H9 (cell line): ENCODE data around the gene CADM3. TPM values are rescaled to one million over a fixed set of nuclear protein-coding genes. Genes with fewer than 3 reads are reported as not detected.

Experiments
- DNase-seq: peaks from one replicate; pipeline ENCODE4 v3.0.0-alpha.2; 2017
- H2AFZ ChIP-seq: one replicate; pipeline ENCODE4 v1.6.1; 2013; ENCODE audit warnings: mild to moderate bottlenecking, low read length, control low read depth, moderate library complexity
- H2AK5ac ChIP-seq: 2 replicates; pipeline ENCODE4 v1.6.1; 2013; ENCODE audit warnings: low read length, control low read depth, mixed read lengths; ENCODE audit not compliant: insufficient read length
- H2BK120ac ChIP-seq: one replicate; pipeline ENCODE4 v1.6.1; 2013; ENCODE audit warnings: low read depth, mild to moderate bottlenecking, low read length, control low read depth, inconsistent platforms; ENCODE audit not compliant: poor library complexity, severe bottlenecking
- H2BK12ac ChIP-seq: 2 replicates; pipeline ENCODE4 v1.6.1; 2013; ENCODE audit warnings: low read length, control low read depth, mixed read lengths, low read depth; ENCODE audit not compliant: insufficient read length
- H2BK15ac ChIP-seq: 2 replicates; pipeline ENCODE4 v1.6.1; 2013; ENCODE audit warnings: low read depth, low read length, control low read depth
- H2BK20ac ChIP-seq: one replicate; pipeline ENCODE4 v1.6.1; 2013; ENCODE audit warnings: low read depth, mild to moderate bottlenecking, low read length, control low read depth, inconsistent platforms; ENCODE audit not compliant: poor library complexity, severe bottlenecking
- H2BK5ac ChIP-seq: 2 replicates; pipeline ENCODE4 v1.6.1; 2013; ENCODE audit warnings: low read length, control low read depth, mixed read lengths; ENCODE audit not compliant: insufficient read length
- H3K14ac ChIP-seq: 2 replicates; pipeline ENCODE4 v1.6.1; 2013; ENCODE audit warnings: low read length, control low read depth; ENCODE audit not compliant: insufficient read depth
- H3K18ac ChIP-seq: 2 replicates; pipeline ENCODE4 v1.6.1; 2013; ENCODE audit warnings: low read depth, mild to moderate bottlenecking, mixed read lengths, low read length, control low read depth; ENCODE audit not compliant: insufficient read length
- H3K23ac ChIP-seq: 2 replicates; pipeline ENCODE4 v1.6.1; 2013; ENCODE audit warnings: low read length, control low read depth, mixed read lengths, low read depth; ENCODE audit not compliant: insufficient read length
- H3K23me2 ChIP-seq: 2 replicates; pipeline ENCODE4 v1.6.1; 2013; ENCODE audit warnings: low read depth, mild to moderate bottlenecking, mixed read lengths, low read length, control low read depth; ENCODE audit not compliant: insufficient read length, poor library complexity, severe bottlenecking
- H3K27ac ChIP-seq: 2 replicates; pipeline ENCODE4 v1.5.1; 2013; ENCODE audit warnings: low read length, control low read depth, mixed read lengths, low read depth; ENCODE audit not compliant: insufficient read length
- H3K27me3 ChIP-seq: 2 replicates; pipeline ENCODE4 v1.6.1; 2013; ENCODE audit warnings: low read length, control low read depth, inconsistent platforms; ENCODE audit not compliant: insufficient read depth
- H3K4ac ChIP-seq: 2 replicates; pipeline ENCODE4 v1.6.1; 2013; ENCODE audit warnings: low read depth, mild to moderate bottlenecking, control low read depth, inconsistent platforms, low read length, moderate library complexity
- H3K4me1 ChIP-seq: 2 replicates; pipeline ENCODE4 v1.6.1; 2013; ENCODE audit warnings: low read length, control low read depth, inconsistent platforms; ENCODE audit not compliant: insufficient read depth
- H3K4me2 ChIP-seq: 2 replicates; pipeline ENCODE4 v1.6.1; 2013; ENCODE audit warnings: low read length, control low read depth, mixed read lengths; ENCODE audit not compliant: insufficient read length, insufficient read depth
- H3K56ac ChIP-seq: 2 replicates; pipeline ENCODE4 v1.6.1; 2013; ENCODE audit warnings: low read depth, mild to moderate bottlenecking, mixed read lengths, low read length, control low read depth; ENCODE audit not compliant: insufficient read length
- H3K79me1 ChIP-seq: 2 replicates; pipeline ENCODE4 v1.6.1; 2013; ENCODE audit warnings: low read depth, mild to moderate bottlenecking, moderate library complexity, low read length, control low read depth, inconsistent platforms; ENCODE audit not compliant: insufficient read depth, poor library complexity, severe bottlenecking
- H3K79me2 ChIP-seq: 2 replicates; pipeline ENCODE4 v1.6.1; 2013; ENCODE audit warnings: low read length, control low read depth, inconsistent platforms; ENCODE audit not compliant: insufficient read depth
- H3K9ac ChIP-seq: 2 replicates; pipeline ENCODE4 v1.6.1; 2013; ENCODE audit warnings: low read length, control low read depth, mixed read lengths; ENCODE audit not compliant: insufficient read length; ENCODE audit errors: extremely low read depth
- H3K9me3 ChIP-seq: one replicate; pipeline ENCODE4 v1.6.1; 2013; ENCODE audit warnings: low read depth, low read length, inconsistent platforms; ENCODE audit not compliant: control insufficient read depth
- H3T11ph ChIP-seq: one replicate; pipeline ENCODE4 v1.6.1; 2013; ENCODE audit warnings: mild to moderate bottlenecking, low read length, control low read depth, inconsistent platforms
- H4K20me1 ChIP-seq: one replicate; pipeline ENCODE4 v1.6.1; 2013; ENCODE audit not compliant: control insufficient read depth, insufficient read length, insufficient read depth
- H4K5ac ChIP-seq: 2 replicates; pipeline ENCODE4 v1.6.1; 2013; ENCODE audit warnings: low read depth, mild to moderate bottlenecking, mixed read lengths, low read length, control low read depth; ENCODE audit not compliant: insufficient read length
- H4K8ac ChIP-seq: replicated peaks from 2 replicates; pipeline ENCODE4 v1.6.1; 2013; ENCODE audit warnings: low read length, control low read depth, mixed read lengths, low read depth; ENCODE audit not compliant: insufficient read length
- H4K91ac ChIP-seq: 2 replicates; pipeline ENCODE4 v1.6.1; 2013; ENCODE audit warnings: low read depth, mild to moderate bottlenecking, moderate library complexity, mixed read lengths, low read length, control low read depth; ENCODE audit not compliant: insufficient read length
- H3K27ac Mint-ChIP-seq, 3 experiments: 2 replicates in 2 of 3; 3 replicates in 1 of 3; pipeline ENCODE4 v1.8.0; 2020 to 2021; ENCODE audit warnings: mixed read lengths in 3 of 3, mild to moderate bottlenecking in 1 of 3, moderate library complexity in 1 of 3
- H3K27me3 Mint-ChIP-seq: 2 replicates; pipeline ENCODE4 v1.8.0; 2021; ENCODE audit warnings: low read depth, mild to moderate bottlenecking, moderate library complexity, mixed read lengths
- H3K36me3 Mint-ChIP-seq, 3 experiments: 2 replicates in 2 of 3; 3 replicates in 1 of 3; pipeline ENCODE4 v1.8.0; 2020 to 2021; ENCODE audit warnings: low read depth in 3 of 3, mixed read lengths in 3 of 3; ENCODE audit not compliant: insufficient read depth in 1 of 3
- H3K4me1 Mint-ChIP-seq, 2 experiments: 2 replicates each; pipeline ENCODE4 v1.8.0; 2020; ENCODE audit warnings: mixed read lengths in 2 of 2
- H3K4me3 Mint-ChIP-seq, 2 experiments: 2 replicates in 1 of 2; 3 replicates in 1 of 2; pipeline ENCODE4 v1.8.0; 2020 to 2021; ENCODE audit warnings: mild to moderate bottlenecking in 2 of 2, mixed read lengths in 2 of 2, moderate library complexity in 1 of 2
- H3K9me3 Mint-ChIP-seq, 2 experiments: 2 replicates in 1 of 2; 3 replicates in 1 of 2; pipeline ENCODE4 v1.8.0; 2020; ENCODE audit warnings: mild to moderate bottlenecking in 2 of 2, mixed read lengths in 2 of 2, moderate library complexity in 1 of 2
- total RNA-seq: library from RNA; stranded (reverse); gene quantifications from 2 replicates; pipeline ENCODE4 v1.2.1, GENCODE V29; 2021
- TF ChIP-seq, protein P1 (sequence below): fragments of 200-600 bp; sonication (generic); conservative IDR thresholded peaks from 3 replicates; pipeline ENCODE4 v1.8.0; 2021; ENCODE audit warnings: antibody characterized with exemption, mild to moderate bottlenecking

CADM3 gene
- total RNA-seq, 1 experiment from 2014 or later, result 5.6 TPM

DNA sequence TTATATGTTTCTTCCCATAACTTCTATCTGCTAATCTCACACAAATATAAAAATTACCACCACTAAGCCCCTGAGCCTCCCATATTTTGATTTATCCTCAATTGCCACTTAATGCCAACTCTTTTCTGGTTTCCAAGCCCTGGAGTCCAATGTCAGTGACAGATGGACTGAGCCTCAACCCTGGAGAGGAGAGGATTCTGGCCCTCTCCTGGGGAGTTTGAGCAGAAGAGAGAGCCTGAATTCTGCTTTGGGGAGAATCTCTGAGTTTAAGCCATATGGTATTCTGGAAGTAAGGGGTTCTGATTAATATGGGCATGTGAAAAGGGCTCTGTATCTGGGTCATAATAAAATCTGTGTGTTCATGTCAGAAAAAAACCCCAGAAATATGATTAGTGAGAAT lies 8.5 kb downstream of the CADM3 start:
- Histone ChIP-seq H3K9me3 (no peaks in the 10 kb centered on the region), H4K20me1 (no peaks in the 10 kb centered on the region), H4K8ac (no peak overlapping the region), H3K4me2 (no peak overlapping the region), H2BK20ac (no peak overlapping the region), H3K4ac (no peak overlapping the region), H3K23me2 (no peaks in the 10 kb centered on the region), H2BK15ac (no peak overlapping the region), H3K27ac (no peak overlapping the region), H2AK5ac (no peak overlapping the region), H3K79me2 (no peaks in the 10 kb centered on the region), H3K9ac (no peak overlapping the region), H2BK12ac (no peak overlapping the region), H3K23ac (no peak overlapping the region), H2BK120ac (no peak overlapping the region), H3K56ac (no peak overlapping the region), H3K27me3 (no peaks in the 10 kb centered on the region), H2AFZ (no peak overlapping the region), H3K4me1 (no peaks in the 10 kb centered on the region), H4K91ac (no peak overlapping the region), H3K14ac (no peak overlapping the region), H3T11ph (no peak overlapping the region), H3K18ac (no peak overlapping the region), H2BK5ac (no peak overlapping the region), H4K5ac (no peak overlapping the region), H3K79me1 (no peaks in the 10 kb centered on the region)
- no peaks in the 10 kb centered on the region for H3K9me3 Mint-ChIP-seq
- H3K27me3 Mint-ChIP-seq, result peaks cover 4% of the 10 kb centered on the region; the same call in 1 of the 2 replicates
- DNase-seq, result no peak
- no peak overlapping the region for H3K4me3 Mint-ChIP-seq
- H3K27ac Mint-ChIP-seq, result no peak overlapping the region
- no peaks in the 10 kb centered on the region for H3K36me3 Mint-ChIP-seq
- peaks cover 12 to 17% of the 10 kb centered on the region in 2 experiments for H3K4me1 Mint-ChIP-seq
- TF ChIP-seq, protein P1, sequence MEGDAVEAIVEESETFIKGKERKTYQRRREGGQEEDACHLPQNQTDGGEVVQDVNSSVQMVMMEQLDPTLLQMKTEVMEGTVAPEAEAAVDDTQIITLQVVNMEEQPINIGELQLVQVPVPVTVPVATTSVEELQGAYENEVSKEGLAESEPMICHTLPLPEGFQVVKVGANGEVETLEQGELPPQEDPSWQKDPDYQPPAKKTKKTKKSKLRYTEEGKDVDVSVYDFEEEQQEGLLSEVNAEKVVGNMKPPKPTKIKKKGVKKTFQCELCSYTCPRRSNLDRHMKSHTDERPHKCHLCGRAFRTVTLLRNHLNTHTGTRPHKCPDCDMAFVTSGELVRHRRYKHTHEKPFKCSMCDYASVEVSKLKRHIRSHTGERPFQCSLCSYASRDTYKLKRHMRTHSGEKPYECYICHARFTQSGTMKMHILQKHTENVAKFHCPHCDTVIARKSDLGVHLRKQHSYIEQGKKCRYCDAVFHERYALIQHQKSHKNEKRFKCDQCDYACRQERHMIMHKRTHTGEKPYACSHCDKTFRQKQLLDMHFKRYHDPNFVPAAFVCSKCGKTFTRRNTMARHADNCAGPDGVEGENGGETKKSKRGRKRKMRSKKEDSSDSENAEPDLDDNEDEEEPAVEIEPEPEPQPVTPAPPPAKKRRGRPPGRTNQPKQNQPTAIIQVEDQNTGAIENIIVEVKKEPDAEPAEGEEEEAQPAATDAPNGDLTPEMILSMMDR, result no peak
